Activated naive CD4-positive, alpha-beta T cell treated with anti-CD3 and anti-CD28 coated beads, Interleukin-2, amount 10 ng/mL, durations not matched to agents 7 days and 5 days (primary cell): ENCODE measurements around the gene WNT11.

Source experiments
- CTCF ChIA-PET: fragments of 350-600 bp; sonication (Branson Sonifier 250); formaldehyde crosslinking; loops from one replicate; lab custom pipeline; 2021; ENCODE audit warnings: antibody characterized with exemption; lab: Charles Lee
- DNase-seq: peaks from one replicate; pipeline ENCODE4 v3.0.0-alpha.2; 2020
- H3K27ac Mint-ChIP-seq: one replicate; pipeline ENCODE4 v1.8.0; 2021; ENCODE audit warnings: mild to moderate bottlenecking, moderate library complexity, mixed read lengths
- H3K27me3 Mint-ChIP-seq: one replicate; pipeline ENCODE4 v1.8.0; 2021; ENCODE audit warnings: mild to moderate bottlenecking, mixed read lengths
- H3K36me3 Mint-ChIP-seq: one replicate; pipeline ENCODE4 v1.8.0; 2021; ENCODE audit warnings: mixed read lengths
- H3K4me1 Mint-ChIP-seq: one replicate; pipeline ENCODE4 v1.8.0; 2021; ENCODE audit warnings: mixed read lengths
- H3K4me3 Mint-ChIP-seq: one replicate; pipeline ENCODE4 v1.8.0; 2021; ENCODE audit warnings: mild to moderate bottlenecking, moderate library complexity, mixed read lengths
- H3K9me3 Mint-ChIP-seq: one replicate; pipeline ENCODE4 v1.8.0; 2021; ENCODE audit warnings: mixed read lengths

WNT11 gene

GRCh38 chr11:76177250-76177686 is 29.0 kb downstream of the WNT11 start:
- DNase-seq, result no peak
- no peaks in the 10 kb centered on the region for H3K27me3 Mint-ChIP-seq
- H3K9me3 Mint-ChIP-seq, result no peaks in the 10 kb centered on the region
- H3K27ac Mint-ChIP-seq, result no peak overlapping the region
- H3K4me3 Mint-ChIP-seq, result no peak overlapping the region
- CTCF ChIA-PET, result no interaction called here
- H3K36me3 Mint-ChIP-seq, result no peaks in the 10 kb centered on the region
- peaks cover 3% of the 10 kb centered on the region for H3K4me1 Mint-ChIP-seq

- no peak for DNase-seq
- H3K36me3 Mint-ChIP-seq, result no peaks in the 10 kb centered on the region
- CTCF ChIA-PET, result no interaction called here
- H3K27me3 Mint-ChIP-seq, result no peaks in the 10 kb centered on the region
- no peak overlapping the region for H3K4me3 Mint-ChIP-seq
- peaks cover 3% of the 10 kb centered on the region for H3K4me1 Mint-ChIP-seq
- H3K9me3 Mint-ChIP-seq, result no peaks in the 10 kb centered on the region
- H3K27ac Mint-ChIP-seq, result no peak overlapping the region
Measured at GRCh38 chr11:76176463-76176862, 29.8 kb downstream of the WNT11 start.

GRCh38 chr11:76175783-76176182 is 30.5 kb downstream of the WNT11 start:
- Mint-ChIP-seq H3K27me3 (no peaks in the 10 kb centered on the region), H3K36me3 (no peaks in the 10 kb centered on the region), H3K4me3 (no peak overlapping the region), H3K4me1 (peaks cover 3% of the 10 kb centered on the region), H3K27ac (no peak overlapping the region), H3K9me3 (no peaks in the 10 kb centered on the region)
- no peak for DNase-seq
- CTCF ChIA-PET, result no interaction called here

- no peak overlapping the region for H3K4me3 Mint-ChIP-seq
- H3K9me3 Mint-ChIP-seq, result no peaks in the 10 kb centered on the region
- no peak overlapping the region for H3K27ac Mint-ChIP-seq
- peaks cover 3% of the 10 kb centered on the region for H3K4me1 Mint-ChIP-seq
- CTCF ChIA-PET, result no interaction called here
- DNase-seq, result no peak
- H3K27me3 Mint-ChIP-seq, result no peaks in the 10 kb centered on the region
- no peaks in the 10 kb centered on the region for H3K36me3 Mint-ChIP-seq
Measured at GRCh38 chr11:76174330-76174729, 32.0 kb downstream of the WNT11 start.

GRCh38 chr11:76173663-76174062 is 32.6 kb downstream of the WNT11 start:
- no peak overlapping the region for H3K27ac Mint-ChIP-seq
- H3K4me3 Mint-ChIP-seq, result no peak overlapping the region
- H3K36me3 Mint-ChIP-seq, result no peaks in the 10 kb centered on the region
- CTCF ChIA-PET, result interaction anchor here (0.5 kb wide), 1 partner anchor 82 kb away, joined by 4 read pairs; no protein-coding TSS in a partner anchor
- H3K4me1 Mint-ChIP-seq, result peaks cover 3% of the 10 kb centered on the region
- H3K9me3 Mint-ChIP-seq, result no peaks in the 10 kb centered on the region
- no peaks in the 10 kb centered on the region for H3K27me3 Mint-ChIP-seq
- DNase-seq, result no peak

- DNase-seq, result no peak
- Mint-ChIP-seq H3K4me1 (peaks cover 3% of the 10 kb centered on the region), H3K4me3 (no peak overlapping the region), H3K36me3 (no peaks in the 10 kb centered on the region), H3K27me3 (no peaks in the 10 kb centered on the region), H3K27ac (no peak overlapping the region), H3K9me3 (no peaks in the 10 kb centered on the region)
- CTCF ChIA-PET, result no interaction called here
Measured at GRCh38 chr11:76172583-76172982, 33.7 kb downstream of the WNT11 start.

GRCh38 chr11:76170468-76170867 is 35.8 kb downstream of the WNT11 start:
- Mint-ChIP-seq H3K36me3 (no peaks in the 10 kb centered on the region), H3K4me1 (peaks cover 3% of the 10 kb centered on the region), H3K27ac (no peak overlapping the region), H3K4me3 (no peak overlapping the region), H3K9me3 (no peaks in the 10 kb centered on the region), H3K27me3 (no peaks in the 10 kb centered on the region)
- CTCF ChIA-PET, result no interaction called here
- no peak for DNase-seq

GRCh38 chr11:76169473-76169896 is 36.8 kb downstream of the WNT11 start:
- Mint-ChIP-seq H3K27me3 (no peaks in the 10 kb centered on the region), H3K4me1 (peaks cover 3% of the 10 kb centered on the region), H3K4me3 (no peak overlapping the region), H3K36me3 (no peaks in the 10 kb centered on the region), H3K9me3 (no peaks in the 10 kb centered on the region), H3K27ac (no peak overlapping the region)
- DNase-seq, result no peak
- CTCF ChIA-PET, result no interaction called here

GRCh38 chr11:76167590-76167989 is 38.7 kb downstream of the WNT11 start:
- H3K4me1 Mint-ChIP-seq, result no peaks in the 10 kb centered on the region
- DNase-seq, result no peak
- no peaks in the 10 kb centered on the region for H3K9me3 Mint-ChIP-seq
- no peak overlapping the region for H3K4me3 Mint-ChIP-seq
- CTCF ChIA-PET, result no interaction called here
- no peaks in the 10 kb centered on the region for H3K27me3 Mint-ChIP-seq
- no peaks in the 10 kb centered on the region for H3K36me3 Mint-ChIP-seq
- H3K27ac Mint-ChIP-seq, result no peak overlapping the region

GRCh38 chr11:76166314-76166713 is 40.0 kb downstream of the WNT11 start:
- CTCF ChIA-PET, result no interaction called here
- H3K9me3 Mint-ChIP-seq, result no peaks in the 10 kb centered on the region
- no peaks in the 10 kb centered on the region for H3K27me3 Mint-ChIP-seq
- H3K36me3 Mint-ChIP-seq, result no peaks in the 10 kb centered on the region
- no peak overlapping the region for H3K4me3 Mint-ChIP-seq
- no peak for DNase-seq
- no peak overlapping the region for H3K27ac Mint-ChIP-seq
- no peaks in the 10 kb centered on the region for H3K4me1 Mint-ChIP-seq

GRCh38 chr11:76164861-76165751 is 41.2 kb downstream of the WNT11 start:
- no peak overlapping the region for H3K4me3 Mint-ChIP-seq
- H3K4me1 Mint-ChIP-seq, result no peaks in the 10 kb centered on the region
- CTCF ChIA-PET, result no interaction called here
- no peaks in the 10 kb centered on the region for H3K36me3 Mint-ChIP-seq
- no peaks in the 10 kb centered on the region for H3K9me3 Mint-ChIP-seq
- H3K27me3 Mint-ChIP-seq, result no peaks in the 10 kb centered on the region
- no peak overlapping the region for H3K27ac Mint-ChIP-seq
- DNase-seq, result no peak

- H3K36me3 Mint-ChIP-seq, result no peaks in the 10 kb centered on the region
- H3K4me1 Mint-ChIP-seq, result no peaks in the 10 kb centered on the region
- H3K4me3 Mint-ChIP-seq, result no peak overlapping the region
- H3K27ac Mint-ChIP-seq, result peak overlapping the region; percentile 45
- no peaks in the 10 kb centered on the region for H3K27me3 Mint-ChIP-seq
- H3K9me3 Mint-ChIP-seq, result no peaks in the 10 kb centered on the region
- CTCF ChIA-PET, result no interaction called here
- DNase-seq, result no peak
Measured at GRCh38 chr11:76164081-76164480, 42.2 kb downstream of the WNT11 start.

- H3K27me3 Mint-ChIP-seq, result peaks cover 4% of the 10 kb centered on the region
- CTCF ChIA-PET, result no interaction called here
Measured at GRCh38 chr11:76163289-76163880, 42.9 kb downstream of the WNT11 start.

GRCh38 chr11:76162336-76163288 is 43.7 kb downstream of the WNT11 start:
- CTCF ChIA-PET, result interaction anchor here (0.8 kb wide), 1 partner anchor 11 kb away, joined by 4 read pairs; no protein-coding TSS in a partner anchor
- H3K9me3 Mint-ChIP-seq, result no peaks in the 10 kb centered on the region
- H3K36me3 Mint-ChIP-seq, result no peaks in the 10 kb centered on the region
- H3K27ac Mint-ChIP-seq, result no peak overlapping the region
- no peak for DNase-seq
- no peaks in the 10 kb centered on the region for H3K4me1 Mint-ChIP-seq
- H3K4me3 Mint-ChIP-seq, result no peak overlapping the region
- peaks cover 6% of the 10 kb centered on the region for H3K27me3 Mint-ChIP-seq

More at GRCh38 chr11:76163289-76163880, 42.9 kb downstream of the WNT11 start:
- H3K4me1 Mint-ChIP-seq, result no peaks in the 10 kb centered on the region
- H3K36me3 Mint-ChIP-seq, result no peaks in the 10 kb centered on the region
- no peak for DNase-seq
- H3K9me3 Mint-ChIP-seq, result no peaks in the 10 kb centered on the region
- H3K4me3 Mint-ChIP-seq, result no peak overlapping the region
- H3K27ac Mint-ChIP-seq, result no peak overlapping the region
